GM12878 (cell line): ENCODE results near the gene RPL13A.

ENCODE experiments used
- CEBPB ChIP-seq, 2 experiments: fragments of 150-350 bp in 1 of 2; IDR thresholded peaks; 2 replicates each; pipeline ENCODE4 v1.6.1; 2012 to 2014; ENCODE audit warnings: low read depth in 2 of 2, low read length in 2 of 2, borderline replicate concordance in 1 of 2, inconsistent platforms in 1 of 2
- TF ChIP-seq, protein P1 (sequence below): IDR thresholded peaks from 2 replicates; pipeline ENCODE4 v1.6.1; 2012; ENCODE audit warnings: low read length, inconsistent platforms

DNA sequence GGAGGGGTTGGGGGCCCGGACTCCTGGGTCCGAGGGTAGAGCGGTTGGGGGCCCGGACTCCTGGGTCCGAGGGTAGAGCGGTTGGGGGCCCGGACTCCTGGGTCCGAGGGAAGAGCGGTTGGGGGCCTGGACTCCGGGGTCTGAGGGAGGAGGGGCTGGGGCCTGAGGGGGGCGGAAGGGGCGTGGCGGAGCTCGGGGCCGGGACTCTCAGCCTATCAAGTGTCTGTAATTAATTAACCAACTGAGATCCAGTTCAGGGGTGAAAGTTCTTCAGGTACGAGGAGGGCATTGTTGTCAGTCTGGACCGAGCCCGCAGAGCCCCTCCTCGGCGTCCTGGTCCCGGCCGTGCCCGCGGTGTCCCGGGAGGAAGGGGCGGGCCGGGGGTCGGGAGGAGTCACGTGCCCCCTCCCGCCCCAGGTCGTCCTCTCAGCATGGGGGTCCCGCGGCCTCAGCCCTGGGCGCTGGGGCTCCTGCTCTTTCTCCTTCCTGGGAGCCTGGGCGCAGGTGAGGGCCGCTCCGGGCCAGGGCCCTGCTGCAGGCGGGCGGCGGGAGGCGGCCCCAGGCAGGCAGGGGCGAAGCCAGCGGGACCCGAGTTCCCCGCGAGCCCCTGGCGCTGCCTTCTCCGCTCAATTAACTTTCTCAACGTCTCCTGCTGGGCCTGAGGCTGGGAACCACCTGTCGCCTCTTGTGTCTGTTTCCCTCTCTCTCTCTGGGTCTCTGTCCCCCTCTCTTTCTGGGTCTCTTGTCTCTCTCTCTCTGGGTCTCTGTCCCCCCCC lies 25.8 kb downstream of the RPL13A start:
- TF ChIP-seq CEBPB (IDR thresholded peaks at IDR 0.05; ENCODE audit: borderline replicate concordance in 1 of 2, low read depth in 2 of 2, low read length in 2 of 2): no peak
- TF ChIP-seq, protein P1, sequence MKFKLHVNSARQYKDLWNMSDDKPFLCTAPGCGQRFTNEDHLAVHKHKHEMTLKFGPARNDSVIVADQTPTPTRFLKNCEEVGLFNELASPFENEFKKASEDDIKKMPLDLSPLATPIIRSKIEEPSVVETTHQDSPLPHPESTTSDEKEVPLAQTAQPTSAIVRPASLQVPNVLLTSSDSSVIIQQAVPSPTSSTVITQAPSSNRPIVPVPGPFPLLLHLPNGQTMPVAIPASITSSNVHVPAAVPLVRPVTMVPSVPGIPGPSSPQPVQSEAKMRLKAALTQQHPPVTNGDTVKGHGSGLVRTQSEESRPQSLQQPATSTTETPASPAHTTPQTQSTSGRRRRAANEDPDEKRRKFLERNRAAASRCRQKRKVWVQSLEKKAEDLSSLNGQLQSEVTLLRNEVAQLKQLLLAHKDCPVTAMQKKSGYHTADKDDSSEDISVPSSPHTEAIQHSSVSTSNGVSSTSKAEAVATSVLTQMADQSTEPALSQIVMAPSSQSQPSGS: no peak
